DMS153 treated with DMSO at 0.1 percent for 48 hours (cell line): ENCODE data around the gene ABTB2.
"Not testable (repeated sequence)": the region's sequence is repeated elsewhere in the genome, so short reads cannot be mapped to it uniquely, and the experiment has no call there.

Source experiments
- DNase-seq: peaks from one replicate; lab custom pipeline; 2025; ENCODE audit not compliant: unreplicated experiment; lab: John Stamatoyannopoulos, UW

Gene ABTB2

DNA sequence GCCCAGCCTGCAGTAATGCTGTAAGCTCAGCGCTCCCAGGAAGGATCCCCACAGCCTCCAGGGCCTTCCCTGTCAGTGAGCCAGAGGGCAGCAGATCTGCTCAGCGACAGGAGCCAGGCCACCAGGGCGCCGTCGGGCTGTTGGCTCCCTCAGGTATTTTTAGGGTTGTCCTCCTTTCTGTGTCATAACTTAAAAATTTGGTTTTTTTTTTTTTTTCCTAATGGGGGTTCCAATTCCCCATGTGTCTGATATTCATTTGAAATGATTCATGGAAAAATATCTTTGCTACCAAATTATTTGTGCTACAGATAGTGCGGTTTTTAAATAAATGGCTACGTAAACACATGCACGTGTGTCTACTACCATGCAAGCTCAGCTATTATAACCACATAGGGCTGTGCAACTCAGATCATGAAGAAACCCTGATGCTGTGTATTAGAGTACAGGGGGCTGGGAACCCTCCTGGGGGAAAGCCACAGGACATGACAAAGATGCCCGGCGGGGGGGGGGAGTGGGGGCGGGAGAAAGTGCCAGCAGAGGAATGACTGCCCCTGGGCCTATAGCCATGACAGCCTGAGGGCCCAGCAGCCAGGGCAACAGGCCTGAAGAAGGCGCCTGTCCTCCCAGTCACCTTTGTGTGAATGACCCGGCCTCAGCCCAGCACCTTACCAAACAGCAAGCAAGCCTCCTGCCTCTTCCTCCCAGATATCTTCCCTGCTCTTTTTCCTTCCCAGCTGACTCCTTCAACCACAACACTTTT, 163.1 kb downstream of the ABTB2 start:
- DNase-seq = no peak

DNA sequence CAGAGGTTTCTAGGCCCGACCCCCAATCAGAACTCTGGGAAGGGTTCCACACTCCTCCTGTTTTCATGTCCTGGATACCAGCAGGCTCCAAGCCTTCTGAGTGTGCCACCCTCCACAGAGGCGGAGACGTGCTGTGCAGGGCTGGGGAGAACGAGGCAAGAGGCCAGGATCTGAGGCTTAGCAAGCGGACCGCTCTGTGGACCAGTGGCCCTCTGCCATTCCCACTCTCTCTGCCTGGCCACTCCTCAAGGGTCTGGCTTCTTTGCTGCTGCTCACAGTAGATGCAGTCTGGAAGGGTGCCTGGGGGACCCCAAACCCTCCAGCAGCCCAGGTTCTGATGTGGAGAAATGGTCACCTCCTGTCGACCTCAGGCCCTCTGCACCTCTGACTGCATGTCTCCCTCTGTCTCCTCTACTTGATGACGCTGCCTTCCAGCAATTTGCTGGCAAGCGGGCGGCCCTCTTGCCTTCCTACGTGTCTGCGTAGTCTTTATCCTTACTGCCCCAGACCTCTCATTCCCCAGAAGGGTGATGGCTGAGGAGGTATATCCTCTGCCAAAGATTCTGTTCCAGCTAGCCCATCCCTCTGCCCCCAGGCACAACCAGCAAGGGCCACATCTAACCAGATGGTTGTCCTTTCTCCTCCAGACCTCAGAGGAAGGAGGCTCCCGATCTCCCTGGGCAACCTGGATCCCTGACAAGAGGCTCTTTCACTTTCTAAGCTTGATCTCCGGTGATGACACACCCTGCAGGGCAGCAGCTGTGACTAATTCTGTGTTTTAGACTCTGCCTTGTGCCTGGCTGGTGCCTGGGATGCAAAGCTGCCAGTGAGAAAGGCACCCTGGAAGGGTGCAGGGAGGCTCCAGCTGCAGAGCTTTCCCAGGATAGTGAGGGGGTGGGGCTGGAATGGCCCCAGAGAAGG, 165.1 kb downstream of the ABTB2 start:
- no peak for DNase-seq

DNA sequence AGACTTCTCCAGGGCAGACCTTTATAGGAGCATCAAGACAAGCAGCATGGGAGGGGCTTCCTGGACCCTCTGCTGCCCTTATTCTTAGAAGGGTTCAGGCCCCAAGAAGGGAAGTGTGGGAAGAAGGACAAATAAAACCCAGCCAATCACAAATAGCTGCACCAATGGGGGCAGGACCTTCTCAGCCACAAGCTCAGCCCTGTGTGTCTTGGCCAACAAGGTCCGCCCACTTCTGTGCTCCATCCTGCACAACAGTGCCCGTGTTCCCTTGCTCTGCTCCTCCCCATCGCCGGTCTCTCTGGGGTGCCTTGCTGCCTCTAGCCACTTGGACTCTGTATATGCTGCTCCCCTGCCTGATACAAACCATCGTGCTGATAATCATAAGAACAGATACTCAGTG, 166.2 kb downstream of the ABTB2 start:
- DNase-seq = no peak

DNA sequence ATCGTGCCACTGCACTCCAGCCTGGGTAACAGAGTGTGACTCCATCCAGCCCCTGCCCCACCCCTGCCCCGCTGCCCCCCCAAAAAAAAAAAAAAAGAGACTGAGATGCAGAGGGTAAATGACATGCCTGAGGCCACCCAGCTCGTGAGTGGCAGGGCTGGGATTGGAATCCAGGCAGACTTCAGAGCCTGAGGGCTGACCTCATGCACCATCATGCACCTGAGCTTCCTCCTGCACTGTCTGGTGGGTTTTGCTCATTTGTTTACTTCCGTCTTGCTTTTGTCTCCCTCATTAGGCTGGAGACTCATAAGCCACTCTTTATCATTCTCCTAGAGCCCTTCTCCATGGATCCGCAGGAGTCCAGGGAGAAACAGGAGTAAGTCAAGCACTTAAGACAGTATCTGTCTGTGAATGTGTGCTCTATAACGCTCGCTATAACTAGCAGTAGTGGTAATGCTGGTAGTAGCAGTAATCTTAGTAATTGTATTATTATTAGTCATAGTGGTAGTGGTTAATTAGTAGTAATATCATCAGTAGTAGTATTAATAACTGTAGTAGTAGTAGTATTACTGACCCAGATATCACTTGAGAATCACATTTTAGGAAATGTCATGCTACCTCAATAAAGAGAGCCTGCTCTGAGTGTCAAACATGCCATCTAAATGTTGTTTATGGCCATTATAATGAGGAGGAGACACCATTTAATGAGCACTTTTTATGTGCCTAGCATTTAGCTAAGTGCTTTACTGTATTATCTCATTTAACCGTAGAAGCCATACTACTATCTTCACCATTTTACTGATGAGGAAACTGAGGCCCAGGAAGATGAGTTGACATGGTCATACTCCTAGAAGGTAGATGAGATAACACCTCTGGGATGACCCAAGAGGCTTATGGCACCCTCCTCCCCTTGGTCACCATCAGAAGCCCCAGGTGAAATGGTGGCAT, 167.3 kb downstream of the ABTB2 start:
- DNase-seq = no peak

DNA sequence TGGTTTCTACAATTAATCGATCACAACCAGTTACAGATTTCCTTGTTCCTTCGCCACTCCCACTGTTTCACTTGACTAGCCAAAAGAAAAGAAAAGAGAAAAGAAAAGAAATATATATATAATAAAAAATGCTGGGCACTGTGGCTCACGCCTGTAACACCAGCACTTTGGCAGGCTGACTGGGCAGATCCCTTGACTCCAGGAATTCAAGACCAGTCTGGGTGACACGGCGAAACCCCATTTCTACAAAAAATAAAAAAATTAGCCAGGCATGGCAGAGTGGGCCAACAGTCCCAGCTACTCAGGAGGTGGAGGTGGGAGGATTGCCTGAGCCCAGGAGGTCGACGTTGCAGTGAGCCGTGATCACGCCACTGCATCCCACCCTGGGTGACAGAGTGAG, 168.6 kb downstream of the ABTB2 start:
- DNase-seq = no peak

DNA sequence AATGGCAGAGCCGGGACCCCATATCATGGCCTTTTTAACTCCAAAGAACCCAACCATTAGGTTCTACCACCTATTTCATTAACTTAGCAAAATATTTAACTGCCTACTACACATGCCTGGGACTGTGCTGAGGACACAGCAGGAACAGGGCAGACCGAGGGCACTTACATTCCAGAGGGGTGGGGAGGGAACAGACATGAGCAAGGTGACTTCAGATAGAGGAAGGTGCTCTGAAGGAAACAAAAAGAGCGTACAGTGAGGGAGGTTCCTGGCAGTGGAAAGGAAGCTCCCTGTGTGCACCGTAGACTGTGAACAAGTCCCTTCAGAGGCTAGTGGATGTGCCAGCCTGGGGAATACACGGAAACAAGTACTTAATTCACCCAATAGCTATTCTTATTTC, 169.6 kb downstream of the ABTB2 start:
- DNase-seq = no peak

DNA sequence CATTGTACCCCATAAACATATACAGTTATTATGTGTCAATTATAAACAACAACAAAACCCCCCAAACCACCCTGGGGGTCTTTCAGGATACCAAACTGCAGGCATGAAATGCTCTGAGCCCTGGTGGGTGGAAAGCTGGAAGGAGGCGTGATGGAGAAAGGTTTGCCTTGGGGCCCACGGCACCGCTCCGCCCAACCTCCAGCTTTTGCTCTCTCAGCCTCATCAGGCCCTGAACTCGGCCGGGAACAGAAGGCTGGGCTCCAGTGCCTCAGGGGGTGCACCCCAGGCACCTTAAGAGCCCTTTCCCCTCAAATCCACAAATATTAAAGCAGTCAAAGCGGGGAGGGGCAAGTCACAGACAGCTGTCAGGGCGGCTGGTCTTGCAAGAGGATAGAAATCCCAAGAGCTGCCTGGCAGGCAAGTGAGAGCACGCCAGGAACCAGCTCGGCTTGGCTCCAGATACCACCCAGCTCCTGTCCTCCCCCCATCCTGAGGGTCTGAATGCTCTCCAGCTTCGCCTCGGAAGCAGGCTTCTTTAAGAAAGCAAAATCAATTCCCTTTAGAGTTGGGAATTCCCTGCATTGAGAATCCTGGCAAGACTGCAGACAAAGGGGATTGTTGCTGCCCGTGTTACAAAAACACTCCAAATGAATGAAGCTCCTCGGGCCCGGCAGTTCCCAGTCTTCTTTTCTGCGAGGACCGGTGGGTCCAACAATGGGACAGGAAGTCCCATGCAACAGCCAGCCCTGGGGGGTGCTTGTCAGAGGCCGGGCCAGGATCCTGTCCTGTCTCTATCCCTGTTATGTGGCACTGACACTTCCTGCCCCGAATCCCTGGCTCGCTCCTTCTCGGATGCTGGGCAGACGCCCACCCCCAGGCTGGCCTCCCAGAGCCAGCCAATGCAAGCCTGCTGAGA, 171.6 kb downstream of the ABTB2 start:
- no peak for DNase-seq

DNA sequence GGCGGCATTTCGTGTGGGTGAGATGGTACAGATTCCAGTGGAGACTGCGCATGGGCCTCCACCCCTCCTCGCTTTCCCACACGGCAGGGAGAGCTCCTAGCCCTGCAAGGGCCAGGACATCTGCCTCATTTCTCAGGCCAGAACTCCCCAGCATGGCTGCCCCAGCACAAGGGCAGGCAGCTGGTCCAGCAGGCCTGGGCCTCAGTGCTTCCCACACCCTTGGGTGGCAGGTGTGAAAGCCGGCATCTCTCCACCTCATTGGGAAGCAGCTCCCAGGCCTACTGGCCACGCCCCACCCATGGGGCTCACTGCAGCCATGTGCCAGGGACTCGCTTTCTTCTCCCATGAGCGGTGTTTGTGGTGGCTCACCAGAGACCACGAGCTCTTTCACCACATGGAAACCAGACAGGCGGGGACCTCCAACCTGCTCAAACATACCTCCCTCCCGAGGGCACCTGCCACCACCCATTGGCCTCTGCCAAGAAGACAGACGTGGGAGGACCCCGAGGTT, 173.2 kb downstream of the ABTB2 start:
- DNase-seq = no peak

DNA sequence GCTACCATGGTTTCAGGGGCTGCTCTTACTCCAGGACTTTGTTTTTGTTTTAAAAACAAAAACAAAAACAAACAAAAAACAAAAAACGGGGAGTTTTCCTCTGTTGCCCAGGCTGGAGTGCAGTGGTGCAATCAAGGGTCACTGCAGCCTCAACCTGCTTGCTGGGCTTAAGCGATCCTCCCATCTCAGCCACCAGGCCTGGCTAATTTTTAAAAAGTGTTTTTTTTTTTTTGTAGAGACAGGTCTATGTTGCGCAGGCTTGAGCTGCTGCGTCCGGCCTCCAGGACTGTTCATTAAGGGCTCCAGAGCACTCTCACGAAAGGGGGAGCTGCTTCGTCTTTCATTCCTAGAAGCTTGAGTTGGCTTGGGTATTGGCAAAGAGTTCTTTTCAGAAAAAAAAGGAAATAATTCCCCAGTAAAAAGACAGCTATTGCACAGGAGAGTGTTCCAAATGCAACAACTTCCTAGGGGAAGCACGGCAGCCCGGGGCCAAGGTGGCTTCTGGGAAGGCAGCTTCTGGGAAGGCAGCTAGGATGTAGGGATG, 173.9 kb downstream of the ABTB2 start:
- DNase-seq = no peak

DNA sequence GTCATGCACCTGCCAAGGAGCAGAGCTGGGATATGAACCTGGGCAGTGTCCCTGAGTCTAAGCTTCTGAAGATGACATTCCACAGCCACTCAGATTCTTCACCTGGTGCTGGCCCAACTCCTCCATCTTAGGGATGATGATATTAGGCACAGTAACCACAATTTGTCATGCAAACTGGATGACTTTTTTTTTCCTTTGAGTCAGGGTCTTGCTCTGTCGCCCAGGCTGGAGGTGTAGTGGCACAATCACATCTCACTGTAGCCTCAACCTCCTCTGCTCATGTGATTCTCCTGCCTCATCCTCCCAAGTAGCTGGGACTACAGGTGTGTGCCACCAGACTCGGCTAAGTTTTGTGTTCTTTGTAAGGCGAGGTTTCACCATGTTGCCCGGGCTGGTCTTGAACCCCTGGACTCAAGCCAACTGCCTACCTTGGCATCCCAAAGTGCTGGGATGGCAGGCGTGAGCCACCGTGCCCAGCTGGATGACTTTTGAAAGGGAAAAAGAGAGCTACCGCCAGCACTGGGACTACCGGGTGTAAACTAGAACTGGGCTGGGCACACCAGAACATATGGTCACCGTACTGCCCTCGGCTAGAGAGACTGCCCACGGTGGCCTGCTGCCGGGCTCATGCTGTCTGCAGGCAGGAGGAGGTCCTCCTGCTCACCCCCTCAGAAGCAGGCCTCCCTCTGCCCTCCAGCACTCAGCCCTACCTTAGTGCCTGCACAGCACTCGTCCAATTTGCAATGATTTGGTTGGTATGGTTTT, 174.7 kb downstream of the ABTB2 start:
- no peak for DNase-seq

DNA sequence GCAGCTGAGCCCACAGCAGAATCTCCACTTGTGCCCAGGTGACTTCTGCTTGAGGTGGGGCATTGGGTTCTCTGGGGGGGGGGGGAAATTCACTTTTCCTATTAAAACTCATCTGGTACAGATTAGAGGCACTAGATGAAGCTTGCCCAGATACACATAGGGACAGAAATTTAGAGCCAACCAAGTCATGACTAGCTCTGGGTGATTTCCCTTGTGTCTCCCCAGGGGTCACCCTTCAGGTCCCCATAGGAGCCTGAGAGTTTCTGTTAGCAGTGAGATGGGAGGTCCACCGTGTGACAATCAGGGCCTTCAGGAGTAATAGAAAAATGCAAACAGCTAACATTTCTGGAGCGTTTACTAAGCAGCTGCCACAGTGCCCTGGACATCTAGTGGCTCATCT, 175.4 kb downstream of the ABTB2 start:
- no peak for DNase-seq

DNA sequence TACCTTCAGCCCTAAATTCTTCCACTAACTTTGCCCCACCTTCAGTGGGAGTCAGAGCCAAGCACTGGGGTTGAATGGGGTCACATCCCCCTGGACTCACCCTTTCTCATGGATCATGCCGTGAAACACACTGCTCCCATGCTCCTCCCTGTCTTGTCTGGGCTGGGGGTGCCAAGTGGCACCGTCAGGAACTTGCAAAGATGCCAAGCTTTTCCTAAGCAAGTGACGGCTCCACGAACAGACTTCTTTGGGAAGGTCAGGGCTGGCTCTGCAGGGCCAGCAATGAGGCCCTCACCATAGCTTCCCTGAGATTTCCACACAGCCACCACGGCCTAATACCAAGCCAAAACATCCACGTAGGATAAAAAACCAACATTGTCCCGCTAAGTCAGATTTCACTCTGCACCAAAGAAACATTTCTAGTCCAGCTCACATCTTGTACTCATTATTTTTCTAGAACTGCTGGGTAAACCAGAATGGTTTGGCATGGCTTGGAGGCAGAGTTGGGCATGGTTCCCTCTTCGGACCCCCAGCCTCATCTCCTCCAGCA, 175.9 kb downstream of the ABTB2 start:
- DNase-seq = no peak

DNA sequence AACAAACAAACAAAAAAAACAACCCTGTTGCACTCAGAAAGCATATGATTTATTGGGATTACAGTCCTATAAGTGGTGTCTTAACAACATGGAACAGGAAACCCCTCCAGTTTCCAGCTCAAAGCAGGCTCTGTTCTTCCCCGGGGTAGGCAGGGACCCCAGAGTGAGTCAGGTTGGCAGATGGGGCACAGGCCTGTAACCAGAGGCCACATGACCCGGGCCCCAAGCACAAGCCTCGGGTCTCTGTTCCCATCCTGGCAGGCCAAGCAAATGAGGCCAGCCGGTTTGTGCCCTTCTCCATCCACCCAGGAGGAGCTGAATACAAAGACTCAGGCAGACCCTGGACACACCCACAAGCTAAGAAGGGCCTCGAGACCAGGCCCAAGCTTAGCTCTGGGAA, 176.6 kb downstream of the ABTB2 start:
- DNase-seq = no peak

DNA sequence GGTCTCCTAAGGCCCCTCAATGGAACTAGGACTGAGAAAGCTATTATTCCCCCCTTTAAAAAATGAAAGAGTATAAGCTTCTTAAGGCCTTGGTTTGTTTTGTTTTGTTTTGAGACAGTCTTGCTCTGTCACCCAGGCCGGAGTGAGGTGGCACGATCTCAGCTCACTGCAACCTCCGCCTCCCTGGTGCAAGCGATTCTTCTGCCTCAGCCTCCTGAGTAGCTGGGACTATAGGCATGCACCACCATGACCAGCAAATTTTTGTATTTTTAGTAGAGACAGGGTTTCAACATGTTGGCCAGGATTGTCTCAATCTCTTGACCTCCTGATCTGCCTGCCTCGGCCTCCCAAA, 177.0 kb downstream of the ABTB2 start:
- DNase-seq = not testable (repeated sequence)

DNA sequence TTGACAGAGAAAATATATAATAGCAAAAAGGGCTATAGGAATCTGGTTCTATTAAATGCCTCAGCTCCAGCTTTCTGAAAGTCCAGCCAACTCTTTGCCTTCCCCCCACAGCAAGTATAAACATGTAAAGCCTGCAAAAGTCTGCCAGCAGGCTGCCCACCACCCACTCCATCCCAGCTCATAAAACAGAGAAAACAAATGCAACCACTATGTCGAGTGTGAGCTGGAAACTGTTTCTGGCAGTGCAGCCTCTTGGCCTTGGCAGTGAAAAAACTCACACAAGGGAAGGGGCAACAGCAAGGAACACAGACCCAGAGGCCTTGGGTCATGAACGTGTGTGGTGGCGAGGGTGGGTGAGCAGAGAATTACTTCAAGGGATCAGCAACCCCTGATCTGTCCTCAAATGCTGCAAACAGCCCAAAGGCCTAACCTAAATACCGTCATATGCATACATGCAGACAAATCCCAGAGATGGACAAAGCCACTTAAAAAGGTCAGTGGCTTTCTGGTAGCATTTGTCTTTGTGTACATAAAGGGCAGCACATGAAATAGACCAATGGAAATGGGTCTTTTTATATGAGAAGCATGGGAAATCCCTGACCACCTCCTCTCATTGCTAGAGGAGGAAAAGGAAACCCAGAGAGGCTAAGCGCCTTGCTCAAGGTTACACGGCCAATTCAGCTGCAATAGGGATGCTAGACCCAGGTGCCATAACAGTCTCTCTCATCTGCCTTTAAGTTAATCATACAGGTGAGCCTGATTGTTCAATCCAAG, 177.6 kb downstream of the ABTB2 start:
- no peak for DNase-seq

DNA sequence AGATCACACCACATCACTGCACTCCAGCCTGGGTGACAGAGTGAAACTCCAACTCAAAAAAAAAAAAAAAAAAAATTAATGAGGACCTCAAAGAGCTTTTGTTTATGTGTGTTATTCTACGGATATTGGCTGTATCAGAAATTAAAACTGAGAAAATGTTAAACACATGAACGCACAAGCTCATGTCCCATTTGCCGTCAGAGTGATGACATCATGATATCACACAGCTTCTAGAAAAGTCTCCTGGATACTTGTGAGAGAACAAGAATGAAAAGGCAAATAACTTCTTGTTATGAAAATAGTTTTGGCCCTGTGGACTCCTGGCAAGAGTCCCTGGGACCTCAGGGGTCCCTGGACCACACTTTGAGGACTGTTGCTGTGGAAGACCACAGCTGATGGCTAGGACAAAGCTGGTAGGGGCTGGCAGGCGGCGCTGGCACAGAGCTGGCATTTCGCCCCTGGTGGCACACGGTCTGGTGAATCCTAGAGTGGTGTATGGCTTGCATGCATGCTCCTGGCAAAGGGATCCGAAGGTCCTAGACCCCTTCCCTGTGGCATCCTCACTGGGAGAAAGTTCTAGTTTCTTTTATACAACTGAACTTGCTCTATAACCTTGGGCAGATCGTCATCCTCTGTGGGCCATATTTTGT, 178.7 kb downstream of the ABTB2 start:
- no peak for DNase-seq

DNA sequence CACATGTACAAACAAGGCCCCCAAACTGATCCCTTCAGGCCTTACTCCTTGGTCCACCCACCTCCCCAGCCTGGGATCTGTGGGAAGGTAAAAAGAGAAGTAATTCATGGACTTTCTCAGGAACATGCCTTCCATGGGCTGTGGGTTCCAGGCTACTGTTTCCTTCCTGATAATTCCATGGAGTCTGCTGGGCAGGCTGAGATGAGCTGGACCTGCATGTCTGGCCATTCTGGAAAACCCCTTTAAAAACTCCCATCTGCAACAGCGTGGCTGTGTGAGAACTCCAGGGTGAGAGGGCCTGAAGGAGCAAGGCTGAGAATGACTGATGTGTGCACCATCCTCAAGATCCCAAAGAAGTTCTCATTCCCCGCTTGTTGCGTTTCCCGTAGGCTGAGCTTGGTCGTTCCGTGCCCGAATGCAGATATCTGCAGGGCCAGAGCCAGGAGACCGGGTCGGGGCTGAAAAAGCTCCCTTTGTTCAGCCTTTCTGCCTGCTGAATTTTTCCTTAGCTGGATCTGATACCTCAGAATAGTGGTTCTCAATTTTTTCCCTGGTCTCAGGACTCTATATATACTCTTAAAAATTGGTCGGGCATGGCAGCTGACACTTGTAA, 179.5 kb downstream of the ABTB2 start:
- no peak for DNase-seq
